ENCODE measurements around the gene PDLIM7.

GRCh38 chr5:177434942-177435738, 62.3 kb downstream of the PDLIM7 start:
- no peak for TF ChIP-seq CTCF (IDR thresholded peaks at IDR 0.05)
- no peak for TF ChIP-seq POLR2AphosphoS5 (IDR thresholded peaks at IDR 0.05; ENCODE audit: insufficient read depth in 1 of 2, low read depth in 1 of 2)

Data from vagina (tissue), 2 donors.